ENCODE measurements around the gene ADH7.

GRCh38 chr4:99447079-99447478 lies 11.9 kb upstream of the ADH7 start:
- no peak for TF ChIP-seq POLR2A (IDR thresholded peaks at IDR 0.05; ENCODE audit: low read depth, low read length)
- TF ChIP-seq TAF1 (IDR thresholded peaks at IDR 0.05; ENCODE audit: borderline replicate concordance, low read depth, low read length) = no peak
- no peak for TF ChIP-seq POLR2AphosphoS5 (IDR thresholded peaks at IDR 0.05; ENCODE audit: low read depth, low read length)

All from GM12892 (cell line).